Measurements from ENCODE around the gene KIF24.

GRCh38 chr9:34337403-34337802, 8.3 kb upstream of the KIF24 start:
- TF ChIP-seq EP300 (IDR thresholded peaks at IDR 0.05) (no peak), CTCF (IDR thresholded peaks at IDR 0.05) (no peak), POLR2A (IDR thresholded peaks at IDR 0.05) (no peak), POLR2AphosphoS5 (IDR thresholded peaks at IDR 0.05) (no peak)
